ENCODE measurements around the gene MTAP. TPM values are rescaled to one million over a fixed set of nuclear protein-coding genes. Genes with fewer than 3 reads are reported as not detected.

The MTAP gene
- total RNA-seq, 1 experiment from 2014 or later, result 326 TPM

- Histone ChIP-seq H3K27ac (ENCODE audit: low read depth, low read length) (peak overlapping the region; percentile 4; the same call in 1 of the 2 replicates), H3K9me3 (ENCODE audit: control insufficient read depth in 1 of 2, insufficient read depth in 1 of 2, low read depth in 1 of 2, low read length in 2 of 2) (no peaks in the 10 kb centered on the region), H2AFZ (ENCODE audit: low read depth, low read length, poor library complexity, severe bottlenecking) (no peak overlapping the region), H3K9ac (ENCODE audit: low read length) (no peak overlapping the region), H4K20me1 (ENCODE audit: insufficient read depth) (peaks cover 40% of the 10 kb centered on the region; the same call in 1 of the 2 replicates), H3K4me1 (ENCODE audit: control insufficient read depth in 1 of 2, insufficient read depth in 2 of 2, low read length in 2 of 2) (peaks cover 23 to 95% of the 10 kb centered on the region in 2 experiments), H3K79me2 (ENCODE audit: insufficient read depth, low read length) (peaks cover 100% of the 10 kb centered on the region), H3K9me2 (ENCODE audit: insufficient read depth) (no peaks in the 10 kb centered on the region), H3K27me3 (ENCODE audit: insufficient read depth, low read length) (no peaks in the 10 kb centered on the region), H3K36me3 (ENCODE audit: control insufficient read depth in 1 of 2, insufficient read depth in 2 of 2, low read length in 2 of 2) (peaks cover 71 to 84% of the 10 kb centered on the region in 2 experiments), H3K4me3 (replicated peaks in 1 of 2; ENCODE audit: low read depth in 1 of 2, low read length in 2 of 2) (no peak overlapping the region), H3K4me2 (ENCODE audit: low read length) (peak overlapping the region; percentile 56; the same call in 1 of the 2 replicates)
- no TSS peak for BruUV-seq (replicated peaks)
- intact Hi-C loops (cut with micrococcal nuclease), result no loop called here
- RAD21 ChIA-PET (ENCODE audit: low non-redundant PET in 1 of 2, low total read pairs in 2 of 2, uncharacterized antibody in 2 of 2, unreplicated experiment in 2 of 2), result no interaction called here
- POLR2A ChIA-PET, result no interaction called here
- DNase-seq (ENCODE audit: low read depth, low spot score) (no peak), ATAC-seq (no peak)
- no peak for TF ChIP-seq SRF (IDR thresholded peaks at IDR 0.05; ENCODE audit: low read depth)
- no peak for TF ChIP-seq CBX3 (IDR thresholded peaks at IDR 0.05; ENCODE audit: low read depth)
- no peak for TF ChIP-seq POLR2AphosphoS5 (IDR thresholded peaks at IDR 0.05; ENCODE audit: low read depth, low read length)
- TF ChIP-seq ZNF274 (IDR thresholded peaks at IDR 0.05; ENCODE audit: low read depth, low read length), result no peak
- TF ChIP-seq SP1 (IDR thresholded peaks at IDR 0.05; ENCODE audit: low read depth), result no peak
- TF ChIP-seq EZH2 (IDR thresholded peaks at IDR 0.05), result no peak
- no peak for TF ChIP-seq CEBPB (IDR thresholded peaks at IDR 0.05; ENCODE audit: low read depth)
- TF ChIP-seq SIN3A (IDR thresholded peaks at IDR 0.05; ENCODE audit: low read depth), result no peak
- no peak for TF ChIP-seq ATF3 (IDR thresholded peaks at IDR 0.05)
- TF ChIP-seq TCF7L2 (IDR thresholded peaks at IDR 0.05; ENCODE audit: borderline replicate concordance, extremely low read depth, insufficient read depth, insufficient read length), result no peak
- TF ChIP-seq EGR1 (IDR thresholded peaks at IDR 0.05; ENCODE audit: low read depth), result no peak
- TF ChIP-seq CTCF (IDR thresholded peaks at IDR 0.05 in 2 of 3, conservative IDR thresholded peaks at IDR 0.05 in 1 of 3; ENCODE audit: borderline replicate concordance in 1 of 3, insufficient read depth in 1 of 3, low read depth in 2 of 3, low read length in 2 of 3), result no peak
- TF ChIP-seq POLR2A (IDR thresholded peaks at IDR 0.05; ENCODE audit: borderline replicate concordance, extremely low read depth, insufficient read depth, insufficient read length), result no peak
- TF ChIP-seq REST (IDR thresholded peaks at IDR 0.05; ENCODE audit: low read depth), result no peak
- CTCF ChIA-PET, result no interaction called here
These were observed 30.8 kb downstream of the MTAP start for GRCh38 chr9:21833090-21833801.

All from HCT116 (cell line).